ENCODE data around the gene CACNA1C.

The CACNA1C gene

DNA sequence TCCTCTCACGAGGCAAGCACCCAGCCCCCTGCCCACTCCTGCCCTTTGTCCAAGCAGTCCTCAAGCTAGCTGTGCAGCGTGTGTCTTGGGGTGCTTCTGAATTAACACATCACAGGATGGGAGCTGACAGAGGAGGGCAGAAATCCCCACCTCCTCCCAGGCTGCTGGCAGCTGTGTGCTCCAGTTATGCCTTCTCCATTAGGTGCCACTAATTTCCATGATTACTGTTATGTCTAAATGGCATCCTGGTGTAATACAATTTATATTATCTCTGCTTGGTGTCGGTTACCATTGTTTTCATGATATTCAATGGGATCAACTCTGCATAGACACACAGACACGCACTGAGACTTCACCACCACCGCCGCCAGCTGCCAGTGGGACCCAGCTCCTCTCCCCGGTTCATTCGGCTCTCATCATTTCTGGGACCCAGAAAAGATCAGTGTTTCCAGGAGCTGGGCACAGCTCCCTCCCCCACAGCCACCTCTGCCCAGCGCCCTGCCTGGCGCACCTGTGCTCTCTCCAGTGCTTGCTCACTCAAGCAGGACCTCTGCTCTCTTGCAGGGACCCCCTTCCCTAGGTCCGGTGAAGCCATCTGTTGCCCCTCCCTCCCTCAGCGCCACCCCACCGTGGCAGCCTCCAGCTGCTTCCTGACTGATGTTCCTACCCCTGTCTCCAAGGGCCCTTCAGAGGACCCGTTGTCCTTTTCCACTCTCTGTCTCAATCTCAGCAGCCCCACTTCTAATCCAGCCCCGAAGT lies 574.5 kb downstream of the CACNA1C start:
- no peaks in the 10 kb centered on the region for H3K36me3 ChIP-seq
- H3K4me1 ChIP-seq = no peaks in the 10 kb centered on the region
- no peak for DNase-seq
- no peak overlapping the region for H3K4me3 ChIP-seq (ENCODE audit: low read depth, low read length)
- TF ChIP-seq, protein P1, sequence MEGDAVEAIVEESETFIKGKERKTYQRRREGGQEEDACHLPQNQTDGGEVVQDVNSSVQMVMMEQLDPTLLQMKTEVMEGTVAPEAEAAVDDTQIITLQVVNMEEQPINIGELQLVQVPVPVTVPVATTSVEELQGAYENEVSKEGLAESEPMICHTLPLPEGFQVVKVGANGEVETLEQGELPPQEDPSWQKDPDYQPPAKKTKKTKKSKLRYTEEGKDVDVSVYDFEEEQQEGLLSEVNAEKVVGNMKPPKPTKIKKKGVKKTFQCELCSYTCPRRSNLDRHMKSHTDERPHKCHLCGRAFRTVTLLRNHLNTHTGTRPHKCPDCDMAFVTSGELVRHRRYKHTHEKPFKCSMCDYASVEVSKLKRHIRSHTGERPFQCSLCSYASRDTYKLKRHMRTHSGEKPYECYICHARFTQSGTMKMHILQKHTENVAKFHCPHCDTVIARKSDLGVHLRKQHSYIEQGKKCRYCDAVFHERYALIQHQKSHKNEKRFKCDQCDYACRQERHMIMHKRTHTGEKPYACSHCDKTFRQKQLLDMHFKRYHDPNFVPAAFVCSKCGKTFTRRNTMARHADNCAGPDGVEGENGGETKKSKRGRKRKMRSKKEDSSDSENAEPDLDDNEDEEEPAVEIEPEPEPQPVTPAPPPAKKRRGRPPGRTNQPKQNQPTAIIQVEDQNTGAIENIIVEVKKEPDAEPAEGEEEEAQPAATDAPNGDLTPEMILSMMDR (IDR thresholded peaks at IDR 0.05; ENCODE audit: low read depth, low read length) = no peak
- no peaks in the 10 kb centered on the region for H3K9me3 ChIP-seq
- H3K27me3 ChIP-seq = peaks cover 46% of the 10 kb centered on the region

DNA sequence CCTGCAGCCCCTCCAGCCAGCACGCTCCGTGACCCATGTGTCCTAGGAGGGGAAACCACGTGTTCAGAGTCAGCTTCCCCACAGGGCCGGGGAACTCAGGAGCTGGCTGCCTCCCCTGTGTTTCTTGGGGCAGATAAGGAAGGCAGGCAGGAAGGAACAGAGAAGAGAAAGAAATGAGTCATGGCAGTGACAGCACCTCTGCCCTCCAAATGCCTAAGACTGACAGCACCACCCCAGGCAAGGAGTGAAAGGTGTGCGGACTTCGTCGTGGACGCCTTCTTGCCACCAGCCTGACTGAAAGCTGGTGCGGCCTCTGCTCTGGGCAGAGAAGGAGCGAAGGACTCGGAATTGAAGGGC lies 575.0 kb downstream of the CACNA1C start:
- Histone ChIP-seq H3K4me1 (no peaks in the 10 kb centered on the region), H3K9me3 (no peaks in the 10 kb centered on the region), H3K27me3 (peaks cover 41% of the 10 kb centered on the region), H3K36me3 (no peaks in the 10 kb centered on the region), H3K4me3 (ENCODE audit: low read depth, low read length) (no peak overlapping the region)
- TF ChIP-seq, protein P1 (IDR thresholded peaks at IDR 0.05; ENCODE audit: low read depth, low read length) = no peak
- no peak for DNase-seq

GRCh38 chr12:2628401-2628800 lies 575.6 kb downstream of the CACNA1C start:
- TF ChIP-seq, protein P1 (IDR thresholded peaks at IDR 0.05; ENCODE audit: low read depth, low read length) = no peak
- no peaks in the 10 kb centered on the region for H3K9me3 ChIP-seq
- H3K36me3 ChIP-seq = no peaks in the 10 kb centered on the region
- no peaks in the 10 kb centered on the region for H3K4me1 ChIP-seq
- no peak overlapping the region for H3K4me3 ChIP-seq (ENCODE audit: low read depth, low read length)
- peaks cover 40% of the 10 kb centered on the region for H3K27me3 ChIP-seq
- DNase-seq = no peak

GRCh38 chr12:2629051-2629450 lies 576.3 kb downstream of the CACNA1C start:
- no peak overlapping the region for H3K4me3 ChIP-seq (ENCODE audit: low read depth, low read length)
- no peaks in the 10 kb centered on the region for H3K9me3 ChIP-seq
- no peak for DNase-seq
- H3K36me3 ChIP-seq = no peaks in the 10 kb centered on the region
- no peaks in the 10 kb centered on the region for H3K4me1 ChIP-seq
- TF ChIP-seq, protein P1 (IDR thresholded peaks at IDR 0.05; ENCODE audit: low read depth, low read length) = no peak
- H3K27me3 ChIP-seq = peaks cover 40% of the 10 kb centered on the region

DNA sequence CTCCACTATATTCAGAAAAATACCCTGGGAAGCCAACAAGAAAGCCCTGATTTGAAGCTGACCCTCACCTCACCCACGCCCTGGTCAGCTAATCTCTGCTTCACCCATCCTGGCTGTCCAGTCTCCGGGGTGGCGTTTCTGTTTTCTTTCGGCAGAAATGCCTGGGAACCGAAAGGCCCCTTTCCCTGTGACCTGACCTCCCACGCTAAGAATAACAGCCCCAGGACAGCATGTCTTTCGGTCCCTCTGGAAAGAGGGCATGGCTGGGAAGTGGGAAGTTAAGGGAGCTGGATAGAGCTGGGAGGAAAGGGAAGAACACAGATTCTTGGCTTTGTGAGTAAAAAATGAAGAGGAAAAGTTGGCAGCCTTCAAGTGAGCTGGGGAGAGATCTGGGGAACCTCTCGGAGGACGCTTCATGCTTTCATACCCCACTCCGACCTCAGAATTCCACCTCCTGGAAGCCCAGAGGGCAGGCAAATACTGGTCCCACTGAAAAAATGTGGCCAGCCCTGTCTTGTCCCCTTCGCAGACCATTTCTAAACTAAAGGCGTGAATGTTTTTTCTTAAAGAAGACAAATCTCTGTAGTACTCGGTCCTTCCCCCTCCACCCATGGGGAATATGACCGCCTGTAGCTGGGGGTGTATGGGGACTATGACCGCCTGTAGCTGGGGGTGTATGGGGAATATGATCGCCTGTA lies 579.0 kb downstream of the CACNA1C start:
- no peak overlapping the region for H3K4me3 ChIP-seq (ENCODE audit: low read depth, low read length)
- peaks cover 40% of the 10 kb centered on the region for H3K27me3 ChIP-seq
- H3K4me1 ChIP-seq = no peaks in the 10 kb centered on the region
- DNase-seq = no peak
- TF ChIP-seq, protein P1 (IDR thresholded peaks at IDR 0.05; ENCODE audit: low read depth, low read length) = no peak
- no peaks in the 10 kb centered on the region for H3K36me3 ChIP-seq
- no peaks in the 10 kb centered on the region for H3K9me3 ChIP-seq
